Stimulated activated CD4-positive, alpha-beta T cell treated with anti-CD3 and anti-CD28 coated beads, Interleukin-2, amount 100 ng/mL, for 24 hours (primary cell): ENCODE measurements around the gene GLYR1.

ENCODE experiments used
- DNase-seq, 2 donors: peaks; one replicate each; pipeline ENCODE4 v3.0.0-alpha.2; 2020

The GLYR1 gene

DNA sequence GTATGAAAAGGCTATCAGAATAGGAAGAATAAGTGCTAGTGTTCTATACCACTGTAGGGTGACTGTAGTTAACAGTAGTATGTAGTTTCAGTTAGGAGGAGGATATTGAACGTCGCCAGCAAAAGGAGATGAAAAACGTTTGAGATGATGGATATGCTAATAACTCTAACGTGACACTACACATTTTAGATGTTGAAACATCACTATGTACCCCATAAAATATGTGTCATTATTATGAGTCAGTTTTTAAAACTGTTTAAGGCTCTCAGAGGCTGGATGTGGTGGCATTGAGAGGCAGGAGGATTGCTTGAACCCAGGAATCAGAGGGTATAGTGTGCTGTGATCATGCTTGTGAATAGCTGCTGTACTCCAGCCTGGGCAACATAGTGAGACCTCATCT is 32.0 kb upstream of the GLYR1 start:
- no peak for DNase-seq

DNA sequence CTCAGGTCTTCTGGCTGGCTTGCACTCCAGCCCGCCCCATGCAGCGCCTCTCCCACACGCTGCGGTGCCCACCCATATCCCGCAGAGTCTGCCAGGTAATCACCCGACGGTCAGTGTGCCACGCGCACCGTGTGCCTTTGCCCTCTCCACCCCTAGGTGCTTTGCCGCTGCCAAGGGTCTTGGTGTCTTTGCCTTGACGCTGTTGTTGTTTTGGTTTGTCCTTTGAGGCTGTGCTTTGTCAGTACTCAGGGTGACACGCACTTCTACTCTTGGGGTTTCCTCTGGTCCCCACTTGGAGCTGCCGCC is 30.2 kb upstream of the GLYR1 start:
- no peak for DNase-seq

DNA sequence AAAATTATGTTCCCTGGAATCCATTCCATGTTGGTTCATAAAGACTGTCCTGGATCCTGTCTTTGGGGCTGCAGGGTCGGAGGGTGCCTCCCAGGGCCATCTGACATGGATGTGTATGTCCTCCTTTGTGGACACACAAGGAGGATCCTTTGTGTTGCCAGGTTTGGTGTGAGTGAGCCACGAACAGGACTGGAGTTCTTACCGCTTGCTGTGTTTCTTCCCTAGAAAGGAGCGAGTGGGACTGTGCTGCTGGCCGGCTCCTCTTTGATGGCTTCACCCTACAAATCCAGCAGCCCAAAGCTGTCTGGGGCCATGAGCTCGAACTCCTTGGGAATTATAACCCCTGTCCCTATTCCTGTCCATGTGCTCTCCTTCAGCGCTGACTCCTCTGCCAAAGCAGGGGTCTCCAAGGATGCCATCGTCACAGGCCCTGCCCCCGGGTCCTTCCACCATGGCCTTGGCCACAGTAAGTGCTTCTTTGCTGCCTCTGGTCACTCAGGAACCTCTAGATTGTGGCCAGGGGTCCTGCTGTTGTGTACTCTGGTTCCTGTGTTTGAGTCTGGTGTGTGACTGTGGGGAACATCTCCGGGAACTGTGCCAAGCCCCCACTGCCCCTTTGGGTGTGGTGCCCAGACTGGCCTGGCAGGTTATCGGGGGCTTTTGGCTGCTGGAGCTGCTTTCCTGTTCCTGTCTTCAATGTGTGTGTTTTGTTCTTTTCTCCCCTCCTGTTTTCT is 29.7 kb upstream of the GLYR1 start:
- DNase-seq, result no peak

DNA sequence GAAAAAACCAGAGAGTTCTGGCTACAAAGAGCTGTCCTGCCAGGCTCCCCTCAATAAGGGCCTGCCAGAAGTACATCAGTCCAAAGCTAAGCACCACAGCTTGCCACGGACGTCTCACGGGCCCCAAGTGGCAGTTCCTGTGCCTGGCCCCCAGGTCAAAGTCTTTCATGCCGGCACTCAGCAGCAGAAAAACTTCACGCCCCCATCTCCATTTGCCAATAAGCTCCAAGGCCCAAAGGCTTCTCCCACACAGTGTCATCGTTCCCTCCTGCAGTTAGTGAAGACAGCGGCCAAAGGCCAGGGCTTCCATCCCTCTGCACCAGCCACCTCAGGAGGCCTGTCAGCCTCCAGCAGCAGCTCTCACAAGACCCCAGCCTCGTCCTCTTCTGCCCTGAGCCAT is 27.6 kb upstream of the GLYR1 start:
- DNase-seq, result no peak

DNA sequence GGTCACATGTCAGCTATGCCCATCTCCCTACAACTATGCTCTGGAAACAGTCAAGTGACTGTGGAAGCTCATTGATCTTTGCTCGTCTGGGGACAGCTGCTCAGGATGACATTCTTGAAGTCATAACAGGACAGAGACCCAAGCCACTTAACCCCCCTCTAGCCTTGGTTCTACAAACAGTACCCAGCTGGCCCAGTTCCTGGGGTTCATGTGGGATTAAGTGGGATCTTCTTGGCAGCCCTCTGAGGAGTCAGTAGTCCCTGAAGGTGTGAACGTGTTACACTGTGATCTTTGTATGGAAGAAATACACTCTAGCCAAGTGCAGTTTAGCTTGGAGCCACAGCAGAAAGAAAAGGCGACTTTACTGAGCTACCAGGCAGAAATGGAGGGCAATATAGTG is 26.0 kb upstream of the GLYR1 start:
- DNase-seq, result no peak

DNA sequence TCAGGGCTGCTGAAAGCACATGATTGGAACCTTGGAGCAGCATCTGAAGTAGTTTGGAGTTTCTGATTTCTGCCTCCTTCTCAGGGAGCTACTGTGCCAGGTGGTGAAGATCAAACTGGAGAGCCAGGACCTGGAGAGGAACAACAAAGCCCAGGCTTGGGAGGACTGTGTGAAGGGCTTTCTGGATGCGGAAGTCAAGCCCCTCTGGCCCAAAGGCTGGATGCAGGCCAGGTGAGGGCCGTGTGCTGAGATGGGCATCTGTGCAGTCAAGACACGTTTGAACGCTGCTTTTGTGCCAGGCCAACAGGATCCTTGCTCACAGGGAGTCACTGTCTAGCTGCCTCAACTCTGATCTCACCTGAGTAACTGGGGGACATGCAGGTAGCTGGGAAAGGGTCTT is 24.0 kb upstream of the GLYR1 start:
- no peak for DNase-seq

DNA sequence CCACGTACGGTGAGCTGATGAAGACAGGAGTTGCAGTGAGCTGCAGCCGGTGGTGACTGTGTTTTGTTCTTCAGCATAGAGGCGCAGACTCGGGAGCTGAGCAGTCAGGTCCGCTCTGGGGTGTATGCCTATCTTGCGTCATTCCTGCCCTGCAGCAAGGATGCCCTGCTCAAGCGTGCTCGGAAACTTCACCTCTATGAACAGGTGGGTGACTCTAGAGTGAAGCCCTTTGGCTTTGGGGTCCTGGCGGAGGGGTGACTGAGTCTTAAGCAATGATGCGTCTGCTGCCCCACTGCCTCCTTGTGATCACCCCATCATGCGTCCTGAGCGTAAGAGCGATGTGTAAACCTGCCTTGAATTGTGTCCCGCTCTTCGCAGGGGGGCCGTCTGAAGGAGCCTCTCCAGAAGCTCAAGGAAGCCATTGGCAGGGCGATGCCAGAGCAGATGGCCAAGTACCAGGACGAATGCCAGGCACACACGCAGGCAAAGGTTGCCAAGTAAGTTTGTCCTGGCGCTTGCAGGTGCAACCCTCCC is 23.1 kb upstream of the GLYR1 start:
- DNase-seq, result no peak

DNA sequence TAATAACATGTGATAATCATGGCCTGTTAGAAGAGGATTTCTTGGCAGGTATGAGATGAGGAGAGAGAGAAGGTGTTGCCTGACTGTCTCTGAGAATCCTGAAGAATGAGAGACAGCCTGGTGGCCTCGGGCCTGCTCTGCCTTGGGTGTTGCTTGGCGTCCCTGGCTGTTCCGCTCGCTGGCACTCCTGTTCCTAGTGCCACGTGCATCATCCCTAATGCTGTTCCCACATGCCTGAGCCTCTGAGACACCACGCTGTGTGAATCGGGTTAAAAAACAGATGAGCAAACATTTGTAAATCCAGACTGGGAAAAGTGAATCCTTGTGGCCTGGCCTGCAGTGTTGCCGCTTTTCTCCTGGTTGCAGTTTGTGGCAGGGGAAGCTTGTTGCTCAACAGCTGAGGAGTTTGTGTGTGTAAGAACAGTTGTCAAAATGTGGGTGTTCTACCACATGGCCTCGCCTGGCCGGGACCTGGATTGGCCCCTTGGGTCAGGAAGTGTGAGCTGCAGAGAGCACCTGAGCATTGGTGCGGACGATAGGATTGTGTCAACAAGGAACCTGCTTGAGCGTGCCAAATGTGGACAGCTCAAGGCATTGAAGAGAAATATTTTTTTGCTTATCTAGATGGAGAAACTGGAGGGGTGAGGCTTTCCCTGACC is 22.2 kb upstream of the GLYR1 start:
- DNase-seq, result no peak

DNA sequence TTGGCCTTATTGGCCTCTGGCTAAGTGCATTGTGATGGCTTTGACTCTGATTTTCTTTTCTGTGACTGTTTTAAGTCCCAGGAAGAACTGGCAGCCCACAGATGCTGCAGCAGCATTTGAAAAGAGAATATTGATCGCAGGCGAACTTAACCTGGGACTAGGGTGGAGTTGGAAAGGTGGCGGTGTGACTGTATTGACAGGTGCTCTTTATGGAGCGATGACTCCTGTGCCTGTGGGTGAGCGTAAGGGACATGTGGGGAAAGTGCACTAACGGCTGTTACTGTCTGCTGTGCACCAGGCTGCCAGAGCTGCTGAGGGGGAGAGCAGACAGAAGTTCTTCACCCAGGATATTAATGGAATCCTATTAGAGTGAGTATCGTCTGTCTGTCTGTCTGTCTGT is 21.4 kb upstream of the GLYR1 start:
- no peak for DNase-seq

DNA sequence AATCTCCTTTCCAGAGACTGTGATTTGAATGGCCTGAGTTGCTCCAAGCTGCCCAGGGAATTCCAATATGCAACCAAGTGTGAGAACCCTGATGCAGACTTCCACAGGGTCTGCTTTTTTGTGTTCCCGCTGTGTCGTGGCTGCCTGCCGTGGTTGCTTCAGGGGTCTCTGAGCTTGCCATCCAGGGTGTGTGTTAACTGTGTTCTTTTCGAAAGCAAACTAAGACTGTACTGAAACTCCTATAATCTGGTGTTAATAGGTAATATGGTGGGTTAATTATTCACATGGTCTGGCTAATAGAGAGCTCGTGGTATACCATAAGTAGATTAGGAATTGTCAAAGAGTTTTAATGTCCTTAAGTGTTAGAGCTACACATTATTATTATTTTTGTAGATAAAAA is 20.9 kb upstream of the GLYR1 start:
- no peak for DNase-seq

DNA sequence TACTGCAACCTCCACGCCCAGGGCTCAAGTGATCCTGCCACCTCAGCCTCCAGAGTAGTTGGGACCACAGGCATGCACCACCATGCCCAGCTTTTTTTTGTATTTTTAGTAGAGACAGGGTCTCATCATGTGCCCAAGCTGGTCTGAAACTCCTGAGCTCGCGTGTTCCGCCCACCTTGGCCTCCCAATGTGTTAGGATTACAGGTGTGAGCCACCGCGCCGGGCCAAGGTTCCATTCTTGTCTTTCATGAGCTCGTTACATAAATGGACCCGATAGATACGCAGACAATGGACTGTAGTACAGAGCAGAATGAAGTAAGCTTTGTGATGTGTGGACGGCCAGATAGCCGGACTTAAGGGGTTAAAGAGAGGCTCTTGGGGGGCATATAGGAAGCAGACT is 19.5 kb upstream of the GLYR1 start:
- no peak for DNase-seq

DNA sequence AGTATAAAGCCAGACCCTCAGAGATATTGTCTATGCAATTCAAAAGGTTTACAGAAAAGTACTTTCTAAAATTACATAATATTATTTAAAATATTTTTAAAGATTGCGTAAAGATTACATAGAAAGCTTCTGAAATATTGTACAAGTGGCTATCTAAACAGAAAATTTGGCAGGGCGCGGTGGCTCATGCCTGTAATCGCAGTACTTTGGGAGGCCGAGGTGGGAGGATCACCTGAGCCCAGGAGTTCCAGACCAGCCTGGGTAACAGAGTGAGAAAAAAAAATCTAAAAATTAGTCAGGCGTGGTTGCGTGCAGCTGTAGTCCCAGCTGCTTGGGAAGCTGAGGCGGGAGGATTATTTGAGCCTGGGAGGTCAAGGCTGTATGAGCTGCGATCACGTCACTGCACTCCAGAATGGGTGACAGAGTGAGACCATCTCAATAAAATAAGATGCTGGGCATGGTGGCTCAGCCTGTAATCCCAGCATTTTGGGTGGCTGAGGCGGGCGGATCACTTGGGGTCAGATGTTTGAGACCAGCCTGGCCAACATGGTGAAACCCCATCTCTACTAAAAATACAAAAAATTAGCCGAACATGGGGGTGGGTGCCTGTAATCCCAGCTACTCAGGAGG is 18.3 kb upstream of the GLYR1 start:
- no peak for DNase-seq

DNA sequence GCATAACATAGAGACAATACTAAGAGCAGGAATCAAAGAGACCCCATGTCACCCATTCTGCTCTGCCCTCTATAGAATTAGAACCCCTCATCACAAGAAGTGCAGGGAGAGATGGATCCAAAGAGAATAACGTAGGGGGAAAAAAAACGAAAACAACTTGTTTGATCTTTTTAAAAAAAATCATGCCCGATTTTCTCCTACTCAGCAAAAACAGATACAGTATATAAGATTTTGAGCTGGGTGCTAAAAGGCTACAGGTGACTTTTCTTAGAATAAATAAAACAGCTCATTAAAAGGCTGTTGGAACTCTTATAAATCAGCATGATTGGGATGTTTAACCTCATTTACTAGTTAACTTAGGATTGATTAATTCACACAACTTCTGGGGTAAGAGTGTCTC is 17.6 kb upstream of the GLYR1 start:
- no peak for DNase-seq

DNA sequence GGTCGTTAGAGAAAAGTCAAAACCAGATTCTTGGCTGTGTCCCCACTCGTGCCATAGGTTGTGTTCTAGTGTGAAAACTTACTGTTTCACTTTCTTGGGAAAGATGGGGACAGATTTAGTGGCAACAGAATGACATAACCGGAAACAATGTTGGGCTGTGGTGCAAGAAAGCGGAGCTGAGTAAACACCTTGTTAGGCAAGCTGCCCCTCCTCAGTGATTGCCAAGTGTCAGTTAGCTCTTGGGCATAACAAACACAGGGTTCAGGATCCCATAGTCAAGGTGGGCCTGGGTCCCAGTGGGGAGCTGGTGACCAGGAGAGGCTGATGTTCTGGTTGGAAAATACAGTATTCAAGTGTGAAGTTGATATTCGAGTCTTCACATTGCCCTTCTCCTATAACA is 15.6 kb upstream of the GLYR1 start:
- DNase-seq, result no peak

DNA sequence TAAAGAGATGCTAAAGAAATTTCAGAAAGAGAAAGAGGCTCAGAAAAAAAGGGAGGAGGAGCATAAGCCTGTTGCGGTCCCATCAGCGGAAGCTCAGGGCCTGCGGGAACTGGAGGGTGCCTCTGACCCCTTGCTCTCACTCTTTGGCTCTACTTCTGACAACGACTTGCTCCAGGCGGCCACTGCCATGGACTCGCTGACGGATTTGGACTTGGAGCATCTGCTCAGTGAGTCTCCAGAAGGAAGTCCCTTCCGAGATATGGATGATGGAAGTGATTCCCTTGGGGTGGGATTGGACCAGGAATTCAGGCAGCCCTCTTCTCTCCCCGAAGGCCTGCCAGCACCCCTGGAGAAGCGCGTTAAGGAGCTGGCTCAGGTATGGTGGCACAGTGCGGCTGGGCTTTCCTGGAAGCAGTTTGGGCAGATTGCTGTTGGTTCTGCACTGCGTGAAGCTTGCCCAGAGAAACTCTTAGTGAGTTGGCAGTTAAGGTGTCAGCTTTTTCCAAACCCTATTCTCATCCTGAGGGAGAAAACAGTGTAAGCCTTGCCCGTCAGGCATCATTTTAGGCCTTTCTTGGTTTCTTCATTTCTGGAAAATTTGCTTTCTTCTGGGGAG is 13.7 kb upstream of the GLYR1 start:
- DNase-seq, result no peak

DNA sequence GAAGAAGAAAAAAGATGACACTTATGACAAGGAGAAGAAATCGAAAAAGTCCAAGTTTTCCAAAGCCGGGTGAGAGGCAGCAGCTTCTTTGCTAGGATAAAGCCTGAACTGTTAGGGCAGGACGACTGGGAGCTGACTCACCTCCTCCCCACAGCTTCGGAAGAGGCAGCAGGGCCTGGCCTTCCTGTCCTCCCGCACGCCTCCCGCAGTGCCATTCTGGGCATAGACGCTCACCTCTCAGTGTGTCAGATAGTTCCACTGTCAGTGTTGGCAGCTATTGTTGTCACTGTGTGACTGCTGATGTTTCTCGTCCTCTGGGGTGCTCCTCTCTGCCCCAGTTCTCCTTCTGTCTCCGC is 12.8 kb upstream of the GLYR1 start:
- no peak for DNase-seq

DNA sequence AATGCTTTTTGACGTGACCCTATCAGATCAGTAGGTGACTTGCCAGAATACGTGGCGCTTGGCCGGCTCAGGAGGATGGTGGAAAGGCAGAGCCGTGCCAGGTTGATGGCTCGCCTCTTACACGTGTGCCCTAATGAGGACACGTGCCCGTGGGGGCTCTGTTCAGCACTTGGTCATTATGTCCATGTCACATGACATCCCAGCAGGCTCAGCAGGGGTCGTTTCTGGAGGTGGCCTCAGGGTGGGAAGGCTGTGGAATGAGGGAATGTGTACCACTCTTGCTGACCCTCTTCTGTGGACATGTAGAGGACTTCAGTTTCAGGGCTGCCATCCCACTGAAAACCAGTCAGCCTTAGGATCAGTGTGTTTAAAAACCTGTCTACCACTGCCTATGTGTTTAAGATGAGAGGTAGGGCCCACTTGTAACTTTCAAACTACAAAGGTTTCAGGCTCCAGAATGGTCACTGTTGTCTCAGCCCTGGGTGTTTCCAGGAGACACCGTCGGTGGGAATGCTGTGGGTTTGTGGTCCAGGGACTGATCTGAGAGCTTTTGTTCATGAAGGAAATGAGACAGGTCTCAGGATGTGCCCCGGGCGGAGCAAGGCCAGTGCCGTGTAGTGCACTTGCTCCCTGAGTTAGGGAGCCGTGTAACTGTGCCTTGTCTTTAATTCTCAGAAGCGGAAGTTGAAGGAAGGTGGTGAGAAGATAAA is 12.3 kb upstream of the GLYR1 start:
- DNase-seq, result no peak

DNA sequence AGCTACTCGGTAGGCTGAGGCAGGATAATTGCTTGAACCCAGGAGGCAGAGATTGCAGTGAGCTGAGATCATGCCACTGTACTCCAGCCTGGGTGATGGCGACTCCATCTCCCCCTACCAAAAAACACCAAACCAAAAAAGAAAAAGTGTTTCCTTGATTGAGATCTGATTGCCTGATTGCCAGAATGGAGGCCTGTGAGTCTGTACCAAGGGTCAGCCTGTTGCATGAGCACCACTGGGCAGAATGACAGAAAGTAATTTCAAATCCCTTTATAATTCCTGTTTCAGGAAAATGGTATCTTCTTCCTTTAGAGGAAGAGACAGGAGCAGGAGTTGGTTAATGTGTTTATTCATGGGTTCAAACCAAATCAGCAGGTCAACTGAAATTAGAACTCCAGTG is 8.7 kb upstream of the GLYR1 start:
- DNase-seq, result no peak

DNA sequence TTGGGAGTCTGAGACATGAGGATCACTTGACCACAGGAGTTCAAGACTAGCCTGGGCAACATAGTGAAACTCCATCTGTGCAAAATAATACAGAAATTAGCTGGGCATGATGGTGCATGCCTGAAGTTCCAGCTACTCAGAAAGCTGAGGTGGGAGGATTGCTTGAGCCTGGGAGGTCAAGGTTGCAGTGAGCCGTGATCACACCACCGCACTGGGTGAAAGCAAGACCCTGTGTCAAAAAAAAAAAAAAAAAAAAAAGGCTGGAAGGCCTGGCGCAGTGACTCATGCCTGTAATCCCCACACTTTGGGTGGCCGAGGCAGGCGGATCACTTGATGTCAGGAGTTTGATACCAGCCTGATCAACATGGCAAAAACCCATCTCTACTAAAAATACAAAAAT is 8.3 kb upstream of the GLYR1 start:
- no peak for DNase-seq

DNA sequence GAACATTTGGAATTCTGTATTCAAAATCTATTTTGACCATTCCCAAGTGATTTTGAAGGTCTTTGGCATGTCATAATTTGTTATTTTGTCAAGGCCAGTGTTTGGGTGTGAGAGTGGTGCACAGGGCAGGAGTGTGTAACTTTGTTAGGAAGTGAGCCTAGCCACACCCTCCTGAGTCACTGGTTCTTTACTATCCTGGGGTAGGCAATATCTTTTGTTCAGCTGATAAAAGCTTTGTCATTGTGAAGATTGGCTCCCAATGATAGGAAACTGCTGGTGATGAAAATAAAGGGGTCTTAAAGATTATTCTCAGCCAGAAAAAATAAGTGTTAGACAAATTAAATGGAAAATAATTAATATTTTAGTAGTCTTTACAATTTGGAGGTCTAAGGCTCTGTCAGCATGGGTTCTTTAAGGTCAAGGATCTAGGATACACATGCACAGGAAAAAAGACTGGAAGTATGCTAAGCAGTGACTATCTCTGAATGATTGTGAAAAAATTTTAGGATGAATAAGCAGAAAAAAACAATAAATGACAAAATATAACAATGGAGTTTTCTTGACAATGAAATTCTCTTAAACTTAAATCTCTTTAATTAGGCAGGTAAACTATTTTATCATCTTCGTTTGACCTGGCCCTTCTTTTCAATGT is 5.3 kb upstream of the GLYR1 start:
- no peak for DNase-seq

DNA sequence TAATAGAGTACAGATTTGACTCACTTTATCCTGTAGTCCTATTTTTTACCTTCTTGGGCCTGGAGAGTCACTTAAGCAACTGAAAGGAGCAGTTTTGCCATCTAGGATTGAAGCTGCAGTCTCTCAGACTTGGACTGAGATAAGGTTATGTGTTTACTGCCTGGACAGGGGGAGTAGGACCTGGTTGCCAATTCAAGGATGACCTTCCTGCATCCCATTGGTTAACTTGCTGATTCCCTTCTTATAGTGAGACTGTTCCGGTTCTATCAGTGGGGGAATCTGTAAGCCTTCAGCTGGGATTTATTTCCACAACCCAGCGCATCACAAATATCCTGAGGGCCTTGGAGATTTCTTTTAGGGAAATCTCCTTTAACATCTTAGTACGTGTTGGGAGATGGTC is 3.1 kb upstream of the GLYR1 start:
- no peak for DNase-seq

DNA sequence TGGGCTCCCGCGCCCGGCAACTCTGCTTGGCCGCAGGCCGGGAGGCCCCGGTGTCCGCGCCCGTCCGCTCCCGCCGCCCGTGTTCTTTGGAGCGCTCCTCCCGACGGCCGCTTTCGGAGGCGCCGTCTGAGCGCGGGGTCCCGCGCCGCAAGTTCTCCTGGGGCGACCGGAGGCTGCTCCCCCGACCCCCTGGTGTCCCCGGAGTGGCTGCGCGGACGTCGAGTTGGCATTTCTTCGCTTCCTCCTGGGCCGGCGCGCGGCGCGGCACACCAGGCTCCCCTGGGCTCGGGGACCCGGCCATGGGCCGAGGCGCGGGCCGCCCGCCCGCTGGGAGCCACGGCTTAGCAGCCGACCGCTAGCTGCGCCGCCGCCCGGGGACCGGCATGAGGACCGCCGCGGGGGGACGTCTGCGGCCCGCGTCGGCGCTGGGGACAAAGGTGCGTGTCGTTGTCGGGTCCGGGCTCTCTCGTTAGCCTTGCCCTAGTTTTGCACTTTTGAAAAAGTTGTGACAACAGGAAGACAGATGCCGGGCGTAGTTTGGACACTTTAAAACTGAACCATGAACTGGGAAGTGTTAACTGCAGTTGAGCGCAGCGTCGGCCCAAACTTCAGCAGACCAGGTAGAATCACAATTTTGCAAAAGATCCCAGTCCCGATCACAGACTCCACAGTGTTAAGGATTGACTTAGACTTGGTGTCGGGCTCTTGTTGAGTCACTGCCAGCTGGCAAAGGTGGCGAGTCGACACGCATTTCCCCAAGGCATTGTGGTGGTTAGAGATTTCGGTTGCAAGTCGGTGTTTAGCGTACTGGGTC is 893 bp upstream of the GLYR1 start:
- DNase-seq, result peak; percentile 47 to 49
